COLO668 (cell line): ENCODE results near the gene VIPR2.
A peak's percentile ranks its signal among the peaks of the same experiment; 100 is the strongest.

Experiments
- DNase-seq: peaks from one replicate; lab custom pipeline; 2025; ENCODE audit not compliant: unreplicated experiment; lab: John Stamatoyannopoulos, UW

The VIPR2 gene

DNA sequence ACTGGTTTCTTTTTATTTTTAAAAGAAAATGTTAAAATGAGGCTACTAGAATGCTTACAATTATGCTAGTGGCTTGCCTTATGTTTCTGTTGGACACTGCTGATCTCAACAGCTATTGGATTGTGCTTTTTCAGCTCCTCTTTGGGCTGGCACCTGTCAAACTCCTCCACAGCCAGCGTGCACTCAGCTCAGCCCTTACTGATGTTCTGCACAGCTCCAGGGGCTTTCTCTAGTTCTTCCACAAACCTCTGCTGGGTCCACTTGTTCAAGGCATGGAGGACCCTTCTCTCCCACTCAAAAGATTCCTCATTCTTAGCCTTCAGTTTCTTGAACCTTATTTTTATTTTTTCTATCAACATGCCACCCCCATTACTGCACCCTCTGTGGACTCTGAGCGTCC is 96.0 kb downstream of the VIPR2 start:
- DNase-seq = no peak

DNA sequence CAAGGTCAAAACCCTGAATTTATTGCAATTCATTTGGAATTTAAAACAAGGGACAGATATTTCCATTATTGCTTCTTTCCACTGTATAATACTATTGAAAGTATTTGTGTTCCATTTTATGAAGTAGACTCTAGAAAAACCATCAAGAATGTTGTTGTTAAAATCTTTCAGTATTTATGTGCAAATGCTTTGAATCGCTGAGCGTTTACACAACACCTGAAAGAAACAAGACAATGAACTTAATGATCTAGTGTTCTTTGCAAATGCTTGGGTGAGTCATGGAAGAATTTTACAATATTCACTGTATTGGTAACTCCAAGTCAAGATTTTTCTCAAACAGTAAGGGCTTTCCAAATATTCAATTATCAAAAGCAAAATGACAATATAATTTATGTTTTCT is 97.1 kb downstream of the VIPR2 start:
- no peak for DNase-seq

DNA sequence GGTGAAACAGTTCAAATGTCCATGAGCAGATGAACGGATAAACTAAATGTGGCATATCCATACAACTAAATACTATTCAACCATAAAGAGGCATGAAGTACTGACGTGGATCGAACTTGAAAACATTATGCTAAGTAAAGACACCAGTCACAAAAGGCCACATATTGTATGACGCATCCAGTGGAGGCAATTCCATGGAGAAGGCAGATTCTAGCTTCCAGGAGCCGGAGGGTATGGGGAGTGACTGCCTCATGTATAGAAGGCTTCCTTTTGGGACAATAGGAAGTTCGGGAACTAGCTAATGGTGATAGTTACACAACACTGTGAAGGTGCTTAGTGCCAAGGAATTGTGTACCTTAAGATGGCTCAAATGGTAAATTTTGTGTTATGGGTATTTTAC is 98.4 kb downstream of the VIPR2 start:
- no peak for DNase-seq

DNA sequence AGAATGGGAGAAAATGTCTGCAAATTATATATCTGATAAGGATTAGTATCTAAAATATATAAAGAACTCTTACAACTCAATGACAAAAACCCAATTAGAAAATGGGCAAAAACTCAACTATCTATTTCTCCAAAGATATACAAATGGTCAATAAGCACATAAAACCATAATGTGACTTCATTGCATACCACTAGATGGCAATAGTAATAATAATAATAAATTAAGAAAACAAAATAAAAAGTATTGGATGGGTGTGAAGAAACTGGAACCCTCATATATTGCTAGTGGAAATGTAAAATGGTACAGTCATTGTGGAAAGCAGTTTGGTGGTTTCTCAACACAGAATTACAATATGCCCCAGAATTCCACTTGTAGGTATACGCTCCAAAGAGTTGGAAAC is 98.8 kb downstream of the VIPR2 start:
- DNase-seq = no peak

DNA sequence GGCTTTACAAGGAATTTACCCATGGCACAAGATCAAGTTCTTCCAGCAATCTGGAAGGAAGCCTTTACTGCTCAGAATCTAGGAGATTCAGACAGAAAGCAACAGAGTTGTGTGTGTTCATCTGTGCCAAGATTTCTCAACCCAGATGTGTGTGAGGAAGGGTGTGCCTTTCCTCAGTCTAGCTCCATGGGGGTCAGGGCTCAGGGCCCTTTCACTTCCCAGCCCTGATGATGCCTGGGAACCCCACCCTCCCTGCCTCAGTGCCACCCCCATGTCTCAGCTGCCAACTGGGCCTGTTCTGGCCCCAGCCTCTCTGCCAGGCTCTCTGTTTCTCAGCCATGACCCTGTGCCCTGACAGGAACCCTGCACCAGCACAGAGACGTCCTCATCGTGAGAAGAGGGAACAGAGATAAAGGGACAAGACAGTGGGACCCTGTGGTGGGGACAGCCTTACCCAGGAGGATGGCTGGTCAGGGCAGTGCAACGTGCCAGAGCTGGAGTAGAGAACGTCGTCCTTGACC is 102.0 kb downstream of the VIPR2 start:
- DNase-seq = no peak

DNA sequence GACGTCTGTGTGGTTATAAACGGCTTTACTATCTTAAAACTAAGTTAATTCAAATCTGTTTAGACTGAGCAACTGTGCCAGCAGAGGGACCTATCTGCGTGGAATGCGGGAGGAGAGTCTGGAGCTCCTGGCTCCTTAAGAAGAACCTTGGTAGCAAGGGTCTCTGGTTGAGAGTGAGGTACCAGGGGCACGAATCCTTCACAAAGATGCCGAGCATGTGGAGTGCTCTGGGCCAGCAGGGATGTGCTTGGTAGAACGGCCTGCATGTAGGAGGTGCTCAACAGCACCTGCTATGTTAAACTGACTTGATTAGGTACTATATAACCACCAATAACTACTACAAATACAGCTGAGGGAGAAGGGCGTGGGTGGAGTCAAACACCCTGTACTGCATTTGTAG is 102.6 kb downstream of the VIPR2 start:
- no peak for DNase-seq

DNA sequence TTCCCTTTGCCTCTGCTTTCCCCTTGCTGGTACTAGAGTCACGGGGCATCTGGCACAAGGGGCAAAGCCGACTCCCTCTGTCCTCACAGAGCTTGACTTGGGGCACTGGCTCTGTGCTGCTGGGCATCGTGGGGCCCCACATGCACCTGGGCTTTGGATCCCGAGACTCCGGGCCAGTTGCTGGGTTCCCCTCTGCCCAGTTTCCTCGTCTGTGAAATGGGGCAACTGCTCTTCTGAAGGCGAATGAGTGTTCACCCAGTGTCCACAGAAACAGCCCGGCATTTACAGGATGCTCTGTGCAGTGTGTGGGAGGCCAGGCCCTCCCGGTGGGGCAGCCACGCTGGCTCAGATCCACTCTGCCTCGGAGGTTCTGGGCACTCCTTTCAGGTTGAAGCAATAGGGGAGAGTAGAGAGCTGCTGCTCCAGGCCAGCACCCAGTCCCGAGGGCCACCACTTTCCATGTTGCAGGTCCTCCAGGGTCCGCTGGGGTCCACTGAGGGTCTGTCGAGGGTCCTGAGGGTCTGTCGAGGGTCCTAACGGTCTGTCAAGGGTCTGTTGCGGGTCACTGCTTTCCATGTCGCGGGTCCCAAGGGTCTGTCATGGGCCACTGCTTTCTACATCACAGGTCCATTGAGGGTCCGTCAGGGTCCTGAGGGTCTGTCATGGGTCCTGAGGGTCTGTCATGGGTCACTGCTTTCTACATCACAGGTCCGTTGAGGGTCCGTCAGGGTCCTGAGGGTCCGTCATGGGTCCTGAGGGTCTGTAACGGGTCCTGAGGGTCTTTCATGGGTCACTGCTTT is 103.6 kb downstream of the VIPR2 start:
- DNase-seq = no peak

DNA sequence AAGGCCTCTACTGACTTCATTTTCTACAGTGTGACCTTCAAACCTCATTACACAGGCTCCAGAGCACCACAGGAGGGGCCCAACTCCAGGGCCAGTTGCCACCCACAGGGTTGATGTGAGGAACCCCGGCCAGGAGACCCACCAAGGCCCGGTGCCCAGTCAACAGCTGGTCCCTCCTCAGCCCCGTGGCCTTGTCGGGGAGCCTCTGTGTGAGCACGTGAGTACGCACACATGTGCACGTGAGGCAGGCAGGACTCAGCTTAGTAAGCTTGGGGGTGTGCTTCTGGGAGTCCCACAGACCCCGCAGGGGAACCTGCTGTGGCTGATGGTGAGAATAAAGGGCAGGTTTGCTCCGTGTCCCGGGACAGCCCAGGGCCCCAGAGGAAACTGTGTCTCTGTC is 104.5 kb downstream of the VIPR2 start:
- no peak for DNase-seq

DNA sequence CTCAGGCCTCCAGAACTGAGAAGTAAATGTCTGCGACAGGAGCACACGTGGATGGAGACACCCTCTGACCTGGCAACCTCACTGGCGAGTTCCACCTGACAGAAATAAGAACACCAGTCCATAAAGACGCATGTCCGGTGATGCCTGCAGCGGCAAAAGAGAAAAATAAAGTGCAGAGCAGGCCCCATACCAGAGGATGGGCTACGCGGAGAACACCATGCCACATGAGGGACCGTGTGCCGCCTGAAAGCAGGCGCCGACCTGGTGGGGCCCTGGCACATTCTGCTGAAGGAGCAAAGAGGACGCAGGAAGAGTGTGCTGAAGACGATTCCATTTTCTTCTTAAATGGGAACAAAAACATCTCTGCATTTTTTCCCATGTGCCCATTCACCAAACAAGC is 105.0 kb downstream of the VIPR2 start:
- no peak for DNase-seq

DNA sequence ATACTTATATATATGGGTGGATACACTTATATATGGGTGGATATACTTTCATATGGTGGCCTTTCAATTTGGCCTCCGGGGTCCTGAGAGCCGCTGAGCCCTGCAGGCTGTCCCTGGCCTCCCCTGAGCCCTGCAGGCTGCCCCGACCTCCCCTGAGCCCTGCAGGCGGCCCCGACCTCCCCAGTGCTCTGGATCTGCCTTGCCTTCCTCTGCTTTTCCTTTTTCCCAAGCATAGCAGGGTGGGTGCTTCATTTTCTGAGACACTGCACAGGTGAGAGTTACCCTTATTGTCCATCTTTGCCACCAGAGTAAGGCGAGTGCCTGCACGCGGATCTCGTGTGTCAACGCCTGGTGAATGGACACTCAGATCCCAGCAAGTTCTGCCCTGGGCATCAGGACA is 106.6 kb downstream of the VIPR2 start:
- no peak for DNase-seq

DNA sequence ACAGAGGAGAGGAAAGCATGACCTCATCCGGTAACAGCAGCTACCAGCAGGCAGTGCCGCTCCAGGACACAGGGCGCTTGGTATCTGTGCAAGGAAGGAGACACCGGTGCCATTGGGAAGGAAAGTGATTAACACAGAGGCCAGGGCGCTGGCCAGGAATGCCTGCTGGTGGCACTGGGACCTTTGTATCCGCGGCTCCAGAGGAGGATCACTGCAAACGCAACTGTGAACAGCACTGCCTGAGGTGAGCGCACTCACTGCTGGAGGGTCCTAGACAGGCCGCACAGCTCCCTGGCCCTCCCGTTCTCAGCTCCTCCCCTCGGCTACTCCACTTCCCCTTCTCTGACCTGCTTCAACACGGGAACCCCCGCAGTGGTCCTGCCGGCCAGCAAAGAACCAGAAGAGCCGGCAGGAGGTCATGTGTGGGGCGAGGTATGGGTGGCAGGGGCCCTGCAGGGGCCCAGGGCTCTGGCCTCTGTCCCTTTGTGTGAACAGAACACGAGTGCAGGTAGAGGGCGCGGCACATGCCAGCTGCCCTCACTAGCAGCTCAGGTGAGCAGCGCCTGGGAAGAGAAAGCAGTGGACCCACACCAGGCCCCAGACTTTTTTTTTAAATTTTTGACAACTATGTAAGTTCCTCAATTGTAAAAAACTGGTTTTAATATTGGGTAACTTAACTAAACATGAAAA is 107.6 kb downstream of the VIPR2 start:
- DNase-seq = peak; percentile 41

DNA sequence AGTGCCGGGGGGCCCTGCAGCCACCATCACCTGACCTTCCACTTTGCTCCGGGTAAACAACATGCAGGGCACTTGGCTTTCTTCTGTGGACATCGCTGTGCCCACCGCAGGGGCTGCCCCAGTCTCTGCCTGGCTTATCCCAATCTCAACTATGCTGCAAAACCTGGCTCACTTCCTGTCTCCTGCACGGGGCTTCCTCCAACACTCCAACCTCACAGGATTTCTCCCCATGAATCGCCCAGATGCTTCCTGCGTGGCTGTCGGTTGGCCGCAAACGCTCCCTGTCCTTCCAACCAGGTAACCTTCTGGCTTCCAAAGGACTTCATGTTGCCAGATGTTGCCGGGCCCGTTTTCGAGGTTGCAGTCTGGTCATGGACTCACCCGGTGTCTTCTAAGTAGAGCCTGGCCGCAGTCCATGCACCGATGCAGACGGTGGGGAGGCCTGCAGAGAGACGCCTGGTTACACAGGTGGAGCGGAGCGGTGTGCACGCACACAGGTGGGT is 109.0 kb downstream of the VIPR2 start:
- DNase-seq = no peak

DNA sequence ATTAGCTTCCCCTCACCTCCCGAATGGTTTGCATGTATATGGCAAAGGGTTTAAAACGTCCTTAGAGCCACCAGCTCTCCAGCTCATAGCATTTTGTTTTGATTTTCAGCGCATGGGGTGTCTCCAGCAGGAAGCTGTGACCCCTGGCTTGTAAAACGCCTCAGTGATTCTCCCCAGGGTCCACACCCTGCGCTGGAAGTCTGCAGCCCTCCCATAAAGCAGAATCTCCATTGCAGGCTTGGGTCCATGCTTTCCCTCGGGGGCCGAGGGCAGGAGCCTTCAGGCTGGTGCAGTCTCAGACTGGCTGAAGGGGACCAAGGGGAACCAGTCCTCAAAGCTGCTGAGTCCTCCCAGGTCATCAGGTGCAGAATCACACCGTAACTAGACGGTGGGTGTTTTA is 109.7 kb downstream of the VIPR2 start:
- no peak for DNase-seq

DNA sequence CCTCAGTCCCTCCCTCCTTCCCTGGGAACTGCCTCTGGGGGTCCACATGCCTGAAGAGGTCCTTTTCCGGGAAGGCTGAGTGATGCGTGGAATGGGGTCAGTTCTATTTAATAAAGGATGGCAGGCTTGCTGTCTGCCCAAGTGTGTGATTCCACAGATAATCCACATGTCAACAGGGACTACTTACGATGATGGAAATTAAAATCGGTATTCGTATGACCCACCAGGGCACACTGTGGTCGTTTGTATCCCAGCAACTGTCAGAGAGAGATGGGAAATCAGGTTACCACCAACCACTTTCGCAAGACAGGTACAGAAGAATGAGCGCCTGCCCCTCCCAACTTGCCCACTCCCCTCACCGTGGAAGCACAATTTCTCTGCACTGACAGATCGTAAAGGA is 110.3 kb downstream of the VIPR2 start:
- no peak for DNase-seq

DNA sequence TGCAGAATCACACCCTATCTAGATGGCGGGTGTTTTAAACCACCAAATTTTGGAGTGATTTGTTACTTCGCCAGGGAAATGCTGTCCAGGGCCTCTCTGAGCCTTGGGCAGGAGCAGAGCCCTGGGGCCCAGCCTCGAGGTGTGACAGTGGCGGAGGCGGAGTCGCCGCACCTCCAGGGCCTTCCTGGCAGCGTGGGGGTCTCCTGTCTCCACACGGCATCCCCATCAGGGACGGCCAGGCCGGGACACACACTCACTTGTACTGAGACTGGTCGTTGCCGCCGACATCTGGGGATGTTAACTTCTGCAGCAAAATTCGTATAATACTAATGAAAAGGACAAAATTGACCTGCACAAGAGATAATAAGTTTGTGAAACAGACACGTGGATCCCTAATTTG is 110.7 kb downstream of the VIPR2 start:
- DNase-seq = no peak

DNA sequence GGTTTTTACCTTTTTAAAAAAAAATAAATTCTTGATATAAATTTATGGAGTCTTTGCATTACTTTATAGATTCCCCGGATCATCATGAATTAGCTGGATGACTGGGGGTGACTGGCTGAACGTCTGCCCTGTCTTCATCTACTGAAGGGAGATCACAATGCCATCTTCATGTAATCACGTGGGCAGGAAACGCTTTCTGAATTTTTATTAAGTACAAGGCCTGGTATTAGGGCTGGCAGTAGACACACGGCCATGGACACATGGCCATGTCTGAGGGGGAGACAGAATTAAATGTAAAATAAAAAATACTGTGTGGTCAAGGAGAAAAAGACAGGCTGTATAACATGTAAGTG is 111.2 kb downstream of the VIPR2 start:
- no peak for DNase-seq

DNA sequence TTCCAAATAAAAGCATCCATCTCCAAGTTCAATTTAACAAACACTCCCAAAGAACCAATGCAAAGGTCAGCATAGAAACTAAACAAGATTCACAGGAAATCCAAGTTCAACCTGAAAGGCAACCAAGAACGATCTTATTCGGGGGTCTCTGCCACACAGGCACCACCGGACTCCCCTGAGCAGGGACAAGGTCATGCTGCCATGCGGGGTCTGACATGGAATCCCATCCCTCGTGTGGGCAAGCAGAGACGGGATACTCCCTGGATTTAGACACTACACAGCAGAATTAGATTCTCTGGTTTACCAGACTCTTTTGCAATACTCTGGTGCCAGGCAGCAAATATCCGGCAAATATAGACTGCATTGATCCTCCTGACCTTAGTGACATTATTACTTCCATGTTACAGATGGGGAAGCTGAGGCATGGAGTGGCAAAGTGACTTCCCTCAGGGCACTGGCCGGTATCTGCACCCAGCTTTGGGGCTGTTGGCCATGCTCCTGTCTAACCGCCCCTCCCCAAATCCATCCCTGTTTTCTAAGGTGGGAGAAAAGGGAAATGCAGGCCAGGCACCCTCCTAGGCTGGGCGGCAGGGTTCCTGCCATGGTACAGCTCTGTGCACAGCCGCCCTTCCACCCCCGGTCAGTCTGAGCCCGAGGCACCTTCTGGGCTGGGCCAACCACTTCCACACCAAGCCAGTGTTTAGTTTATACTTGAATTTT is 111.8 kb downstream of the VIPR2 start:
- DNase-seq = no peak

DNA sequence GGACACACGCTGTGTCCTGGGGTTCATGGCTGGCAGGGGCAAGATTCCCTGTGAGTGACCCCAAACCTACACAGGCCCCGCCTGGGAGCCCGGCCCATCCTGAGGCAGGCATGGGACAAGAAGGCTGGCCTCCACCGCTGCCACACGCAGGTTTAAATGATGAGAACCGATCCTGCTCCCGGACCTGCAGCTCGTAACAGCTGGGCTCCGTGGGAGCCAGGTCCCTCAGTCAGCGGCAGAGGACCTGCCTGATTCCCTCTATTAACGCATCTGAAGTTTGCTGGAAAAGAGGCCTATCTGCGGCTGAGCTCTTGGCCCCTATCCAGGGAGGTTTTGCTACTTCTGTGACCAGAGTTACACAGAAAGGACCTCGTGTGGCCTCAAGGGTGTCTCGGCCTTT is 112.3 kb downstream of the VIPR2 start:
- DNase-seq = no peak

DNA sequence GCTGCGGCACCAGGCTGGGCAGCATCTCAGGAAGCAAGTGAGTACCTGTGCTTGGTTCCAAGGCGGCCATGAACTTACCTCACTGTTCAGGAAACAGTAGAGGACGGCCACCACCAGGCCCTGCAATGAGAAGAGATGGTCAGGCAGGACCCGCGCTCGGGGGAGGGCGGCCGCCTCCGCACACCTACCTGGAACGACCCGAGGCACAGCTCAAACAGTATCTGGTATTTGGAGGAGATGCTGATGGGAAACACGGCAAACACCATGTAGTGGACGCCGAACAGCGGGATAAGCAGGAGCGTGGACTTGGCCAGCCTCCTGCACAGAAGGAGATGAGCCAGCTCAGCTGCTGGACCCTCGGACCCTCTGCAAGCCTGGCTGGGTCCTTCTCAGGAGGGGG is 112.9 kb downstream of the VIPR2 start:
- DNase-seq = no peak

DNA sequence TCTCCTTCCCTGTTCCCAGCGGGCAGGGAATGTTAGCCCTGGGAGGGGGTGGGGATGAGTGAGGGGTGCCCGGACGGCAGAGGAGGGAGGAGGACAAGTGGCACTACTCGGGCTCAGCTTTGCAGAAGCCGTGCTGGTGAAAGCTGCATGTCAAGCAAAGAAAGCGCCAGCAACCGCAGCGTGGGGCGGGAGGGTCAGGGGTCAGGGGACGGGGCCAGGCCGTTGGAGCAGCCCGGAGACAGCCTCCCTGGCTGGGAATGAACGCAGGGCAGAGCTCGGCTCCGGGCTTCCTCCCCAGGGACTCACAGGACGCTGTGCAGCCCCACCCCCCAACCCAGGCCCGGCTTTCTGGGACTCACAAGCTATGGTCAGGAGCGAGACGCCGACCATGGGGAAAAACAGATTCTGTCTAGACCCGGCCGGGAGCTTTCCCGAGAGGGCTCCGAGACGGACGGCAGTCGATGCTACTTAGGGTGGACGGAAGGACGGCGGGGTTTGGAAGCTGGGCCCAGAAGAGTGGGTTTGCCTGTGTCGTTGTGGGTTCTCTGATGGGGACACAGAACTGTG is 113.4 kb downstream of the VIPR2 start:
- DNase-seq = no peak

DNA sequence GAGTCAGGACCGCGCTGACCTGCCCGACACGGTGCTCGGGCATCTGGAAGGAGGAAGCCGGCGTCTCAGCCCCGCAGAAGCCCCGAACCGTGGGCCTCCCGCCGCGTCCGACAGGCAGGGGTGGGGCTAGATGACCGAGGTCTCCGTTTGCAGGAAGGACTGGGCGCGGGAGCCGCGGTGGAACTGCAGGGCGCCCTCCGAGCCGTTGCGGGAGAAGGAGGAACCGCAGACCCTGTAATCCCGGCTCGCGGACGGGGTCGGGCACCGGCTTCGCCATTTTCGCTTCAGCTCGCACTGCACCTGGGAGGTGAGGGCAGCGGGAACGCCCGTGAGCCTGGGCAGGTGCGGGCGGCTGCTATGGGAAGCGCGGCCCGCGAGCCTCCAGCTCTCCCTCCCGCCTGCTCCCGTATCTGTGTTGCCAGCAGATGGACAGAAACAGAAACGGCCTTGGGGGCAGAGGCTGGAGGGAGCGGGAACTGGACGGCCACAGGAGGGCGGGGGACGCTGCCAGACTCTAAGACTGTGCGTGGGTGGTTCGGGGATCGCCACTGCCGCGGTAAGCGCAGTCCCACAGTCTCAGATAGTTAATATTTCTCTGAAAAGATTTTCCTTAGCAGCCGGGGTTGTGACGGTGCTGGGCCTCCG is 114.1 kb downstream of the VIPR2 start:
- DNase-seq = peak; percentile 76
